GM18873 (cell line): ENCODE results near the gene GHRL.

Experiments used
- ATAC-seq: cut with Tn5 transposase; IDR thresholded peaks from one replicate; pipeline ENCODE4 v1.9.1; 2021; ENCODE audit warnings: mild to moderate bottlenecking, moderate library complexity, moderate number of reproducible peaks; ENCODE audit not compliant: unreplicated experiment, low FRiP score

GHRL gene, protein sequence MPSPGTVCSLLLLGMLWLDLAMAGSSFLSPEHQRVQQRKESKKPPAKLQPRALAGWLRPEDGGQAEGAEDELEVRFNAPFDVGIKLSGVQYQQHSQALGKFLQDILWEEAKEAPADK

DNA sequence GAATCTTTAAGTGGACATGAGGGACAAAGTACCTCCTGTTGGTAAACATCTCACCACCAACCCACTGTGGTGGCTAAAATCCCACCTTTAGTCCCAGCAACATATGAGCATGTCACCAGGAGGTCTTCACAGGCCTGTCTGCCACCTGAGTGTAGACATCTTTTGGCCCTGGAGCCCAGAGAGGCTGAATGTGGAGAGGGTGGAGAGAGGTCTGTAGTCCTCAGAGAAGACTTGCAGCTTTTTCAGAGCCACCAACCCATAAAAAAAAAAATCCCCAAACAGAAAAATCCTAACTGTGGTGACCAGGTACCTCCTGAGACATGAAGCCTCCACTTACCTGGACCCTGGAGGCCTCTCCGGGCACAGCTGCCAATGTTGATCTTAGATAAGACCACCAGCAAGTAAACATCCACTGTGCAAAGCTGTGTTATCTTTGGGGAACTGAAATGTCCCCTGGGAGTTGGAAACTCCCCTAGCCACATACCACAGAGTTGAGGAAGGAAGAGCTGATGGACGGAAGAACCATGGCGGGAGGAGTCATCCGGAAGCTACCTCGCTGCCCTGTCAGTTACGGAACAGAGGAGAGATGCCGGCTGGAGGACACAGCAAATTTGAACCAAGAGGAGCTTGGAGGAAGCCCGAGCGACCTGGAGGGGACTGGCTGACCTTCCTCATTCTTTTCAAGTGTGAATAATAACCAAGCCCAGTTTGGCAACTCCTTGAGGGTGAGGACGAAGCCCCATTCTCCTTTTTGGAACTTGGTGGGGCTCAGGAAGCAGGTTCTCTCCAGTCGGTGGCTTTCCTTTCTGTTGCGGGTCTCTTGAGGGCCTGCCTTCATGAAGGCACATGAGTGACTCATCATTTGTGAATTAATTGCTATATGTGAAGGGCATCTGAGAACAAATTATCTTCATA lies at the start of gene GHRL:
GHRL (minus strand) TSS at position 443 of the 915 bp plus-strand sequence. CDS start 2,767 bp downstream, outside the sequence.
- peak; percentile 83 for ATAC-seq

DNA sequence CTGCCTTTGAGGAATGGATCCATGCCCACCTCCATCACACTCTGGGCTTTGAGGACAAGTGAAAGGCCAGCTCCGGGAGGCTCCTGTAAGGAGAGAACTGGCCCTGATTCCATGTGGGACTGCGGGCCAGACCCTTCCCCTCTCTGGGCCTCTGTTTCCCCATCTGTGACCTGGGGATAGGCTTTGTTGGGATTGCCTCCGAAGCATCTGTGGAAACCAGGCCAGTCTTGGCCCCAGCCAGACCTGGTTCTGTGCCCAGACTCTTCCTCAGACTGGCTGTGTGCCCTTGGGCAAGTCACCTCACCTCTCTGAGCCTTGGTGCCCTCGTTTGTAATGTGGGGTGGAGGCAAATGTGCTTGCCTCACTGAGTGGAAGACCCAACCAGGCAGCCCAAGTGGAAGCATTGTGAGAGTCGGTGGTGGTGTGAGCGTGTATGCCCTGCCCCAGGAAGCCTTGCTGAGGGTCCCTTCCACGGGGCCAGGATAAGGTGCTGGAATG lies 49.2 kb upstream of the GHRL start:
- ATAC-seq: no peak

DNA sequence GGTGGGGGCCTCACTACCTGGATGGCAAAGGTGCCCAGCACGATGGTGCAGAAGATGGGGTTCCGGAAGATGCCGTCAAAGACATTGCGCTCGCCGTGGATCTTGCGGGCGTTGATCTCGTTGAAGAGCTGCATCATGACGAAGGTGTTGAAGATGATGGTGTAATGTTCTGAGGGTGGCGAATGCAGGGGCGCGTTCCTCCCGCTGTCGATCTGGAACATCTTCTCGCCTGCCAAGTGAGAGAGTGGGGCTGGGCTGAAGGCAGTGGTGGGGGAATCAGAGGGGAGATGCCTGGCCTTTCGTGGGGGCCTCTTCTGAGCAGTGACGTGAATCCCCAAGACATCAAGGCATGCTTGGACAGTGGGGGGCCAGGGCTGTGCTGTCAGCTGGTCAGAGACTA lies 47.7 kb upstream of the GHRL start:
- ATAC-seq: no peak

DNA sequence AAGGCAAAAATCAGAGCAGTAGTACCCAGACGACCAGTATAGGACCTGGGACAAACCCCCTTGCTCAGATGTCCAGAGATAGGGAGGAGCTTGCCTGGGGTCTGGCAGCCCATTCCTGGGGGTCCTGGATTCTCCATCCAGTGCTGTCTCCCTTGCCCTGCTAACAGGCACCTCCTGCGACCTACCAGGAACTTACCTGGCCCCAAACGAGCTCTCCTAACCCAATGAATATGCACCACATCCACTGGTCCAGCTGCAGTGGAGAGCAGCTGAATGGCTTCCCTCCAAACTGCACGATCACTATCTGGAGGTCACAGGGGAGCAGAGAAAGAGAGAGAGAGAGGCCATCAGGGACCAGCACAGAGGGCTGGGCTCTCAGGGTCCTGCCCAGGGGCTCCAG lies 47.3 kb upstream of the GHRL start:
- no peak for ATAC-seq

DNA sequence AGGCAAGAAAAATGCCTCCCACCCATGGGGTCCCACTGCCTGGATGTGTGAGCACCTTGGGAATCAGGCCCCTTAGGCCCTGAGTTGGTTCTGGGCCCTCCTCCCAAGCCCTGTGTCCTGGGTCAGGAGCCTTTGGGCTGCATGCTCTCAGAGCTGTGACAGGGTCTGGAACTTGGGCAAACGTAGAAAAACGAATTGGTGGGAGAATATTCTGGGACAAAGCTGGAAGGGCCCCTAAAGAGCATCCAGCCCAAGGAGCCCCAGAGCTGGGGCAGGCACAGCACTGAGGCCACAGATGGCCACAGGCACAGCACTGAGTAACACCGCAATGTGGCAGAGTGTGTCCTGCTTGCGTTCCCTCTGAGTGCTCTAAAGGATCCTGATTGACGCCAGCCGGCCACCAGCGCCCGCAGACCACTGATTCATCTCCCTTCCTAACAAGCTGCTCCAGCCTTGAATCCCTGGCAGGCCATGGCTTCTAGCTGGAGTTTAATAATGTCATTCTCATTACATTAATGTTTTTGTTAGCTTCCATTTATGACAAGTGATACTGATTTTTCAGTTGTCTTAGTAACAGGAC lies 46.7 kb upstream of the GHRL start:
- no peak for ATAC-seq

DNA sequence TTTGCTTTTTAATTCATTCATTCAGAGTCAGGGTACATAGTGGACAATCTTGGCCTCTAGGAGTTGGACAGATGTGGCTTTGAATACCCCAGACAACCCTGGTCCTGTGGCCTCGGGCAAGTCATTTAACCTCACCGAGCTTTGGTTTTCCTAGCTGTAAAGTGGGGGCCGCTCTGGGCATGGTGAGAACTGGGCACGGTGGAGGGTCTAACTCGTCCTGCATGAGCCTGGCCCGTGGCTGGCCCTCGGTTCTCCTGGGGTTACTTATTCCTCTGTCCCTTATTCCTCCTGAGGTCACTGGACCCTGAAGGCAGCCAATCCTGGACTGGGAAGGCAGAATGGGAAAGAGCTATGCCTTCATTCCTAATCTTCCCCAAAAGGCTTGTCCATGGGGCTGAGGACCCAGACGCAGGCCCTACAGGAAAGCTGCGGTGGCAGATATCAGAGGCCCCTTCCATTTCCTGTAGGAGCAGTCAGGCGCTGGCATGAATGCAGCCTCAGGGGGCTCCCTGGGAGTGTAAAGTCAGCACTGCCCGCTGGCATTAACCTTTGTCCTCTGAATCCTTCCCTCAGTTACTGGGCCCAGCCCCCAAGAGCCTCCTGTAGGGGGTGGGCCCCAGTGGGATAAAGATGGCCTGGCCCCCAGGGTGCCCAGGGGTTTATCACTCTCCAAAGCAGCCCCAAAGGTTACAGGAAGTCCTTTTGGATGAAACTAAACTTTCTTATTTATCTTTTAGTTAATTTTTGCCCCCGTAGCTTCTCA lies 46.0 kb upstream of the GHRL start:
- ATAC-seq: no peak

DNA sequence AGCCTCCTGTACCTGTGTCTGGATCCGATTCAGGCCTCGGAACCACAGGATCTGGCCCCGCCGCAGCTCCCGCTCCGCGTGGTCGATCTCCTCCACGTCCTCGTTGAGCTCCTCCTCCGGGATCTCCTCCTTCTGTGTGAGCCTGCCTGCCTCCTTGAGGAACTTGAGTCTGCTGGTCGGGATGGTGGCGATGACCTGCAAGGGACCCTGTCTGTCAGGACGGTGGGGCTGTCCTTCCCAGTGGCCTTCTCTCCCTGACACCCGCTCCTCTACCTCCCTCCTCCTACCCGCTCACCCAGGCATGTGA lies 45.4 kb upstream of the GHRL start:
- ATAC-seq: no peak

DNA sequence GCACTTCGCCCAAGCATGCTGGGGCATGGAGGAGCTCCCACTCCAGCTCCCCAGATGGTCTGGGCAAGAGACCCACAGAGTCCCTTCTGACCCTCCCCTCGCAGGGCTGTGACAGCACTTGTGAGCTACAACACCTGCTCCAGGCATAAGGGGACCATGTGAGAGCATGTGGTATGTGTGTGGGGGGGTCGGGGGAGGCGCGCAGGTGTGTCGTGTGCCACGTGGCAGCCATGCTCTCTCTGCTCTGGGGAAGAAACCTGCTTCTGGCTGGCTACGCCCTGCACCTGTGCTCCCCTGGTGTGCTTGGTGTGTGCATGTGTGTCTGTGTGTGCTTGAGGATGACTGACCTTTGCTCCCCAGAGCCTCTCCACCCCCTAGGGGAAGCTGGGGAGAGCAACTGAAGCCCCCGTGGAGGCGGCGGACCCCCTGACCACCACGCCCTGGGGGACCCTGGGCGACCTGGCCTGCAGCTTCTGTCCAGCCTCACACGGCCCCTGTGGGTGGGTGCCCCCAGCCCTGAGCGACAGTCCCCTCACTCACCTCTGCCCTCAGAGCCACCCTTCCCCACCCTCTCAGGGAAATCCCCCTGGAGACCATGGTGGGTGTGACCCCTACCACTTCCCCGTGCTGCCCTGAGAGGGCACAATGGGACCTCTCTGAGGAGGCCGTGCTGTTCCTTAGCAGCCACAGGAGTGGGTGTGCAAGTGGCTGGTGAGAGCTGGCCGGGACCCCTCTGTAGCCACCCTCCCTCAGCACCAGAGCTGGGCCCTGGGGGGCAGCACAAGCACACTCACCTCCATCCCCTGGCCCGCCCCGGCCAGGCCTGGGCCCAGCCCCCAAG lies 44.8 kb upstream of the GHRL start:
- no peak for ATAC-seq

DNA sequence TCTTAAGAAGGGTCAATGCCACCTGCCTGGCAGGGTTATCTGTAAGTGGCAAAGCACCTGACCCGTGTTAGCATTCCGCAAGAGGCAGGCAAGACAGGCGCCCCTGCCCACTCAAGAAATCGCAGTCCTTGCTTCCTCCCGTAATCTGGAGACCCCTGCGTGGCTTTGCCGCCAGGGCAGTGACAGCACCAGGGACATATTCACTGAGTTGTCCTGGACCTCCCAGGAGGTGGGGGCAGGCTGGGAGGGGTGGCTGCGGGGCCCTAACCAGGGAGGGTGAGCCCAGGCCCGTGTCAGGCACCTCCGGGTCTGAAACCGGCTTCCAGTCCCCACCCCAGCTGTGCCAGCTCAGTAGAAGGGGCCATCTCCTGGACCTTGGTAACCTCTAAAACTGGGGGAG lies 44.0 kb upstream of the GHRL start:
- ATAC-seq: no peak

DNA sequence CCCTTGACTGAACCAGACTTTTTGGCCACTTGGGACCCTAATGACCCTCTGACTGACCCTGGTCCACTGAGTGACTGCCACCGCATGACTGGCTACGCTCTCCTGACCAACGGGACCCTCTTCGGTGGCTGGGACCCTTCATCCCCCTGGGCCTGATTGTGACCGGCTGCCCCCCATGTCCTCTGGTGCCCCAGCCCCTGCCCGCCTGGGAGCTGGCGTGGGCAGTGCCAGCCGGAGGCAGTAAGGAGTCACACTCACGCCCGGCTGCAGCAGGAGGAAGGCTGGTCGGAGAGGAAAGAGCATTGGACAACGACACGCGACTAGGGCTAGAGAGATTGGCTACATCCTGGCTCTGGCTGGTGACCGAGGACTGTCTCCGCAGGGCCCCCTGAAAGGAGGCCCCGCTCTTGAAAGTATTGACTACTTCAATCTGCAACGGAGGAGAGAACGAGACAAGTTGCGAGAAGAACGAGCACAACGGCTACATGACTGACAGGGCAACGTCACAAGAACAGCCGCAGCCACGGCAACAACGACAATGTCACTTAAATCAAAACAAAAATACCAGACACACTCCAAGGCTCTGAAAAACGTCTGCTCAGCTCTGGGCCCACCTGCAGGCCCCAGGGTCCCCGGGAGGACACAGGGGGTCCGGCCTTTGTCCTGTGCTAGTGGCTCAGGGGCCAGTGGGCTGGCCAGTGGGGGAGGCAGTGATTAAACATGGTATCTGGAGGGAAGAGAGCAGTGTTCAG lies 43.3 kb upstream of the GHRL start:
- ATAC-seq: no peak

DNA sequence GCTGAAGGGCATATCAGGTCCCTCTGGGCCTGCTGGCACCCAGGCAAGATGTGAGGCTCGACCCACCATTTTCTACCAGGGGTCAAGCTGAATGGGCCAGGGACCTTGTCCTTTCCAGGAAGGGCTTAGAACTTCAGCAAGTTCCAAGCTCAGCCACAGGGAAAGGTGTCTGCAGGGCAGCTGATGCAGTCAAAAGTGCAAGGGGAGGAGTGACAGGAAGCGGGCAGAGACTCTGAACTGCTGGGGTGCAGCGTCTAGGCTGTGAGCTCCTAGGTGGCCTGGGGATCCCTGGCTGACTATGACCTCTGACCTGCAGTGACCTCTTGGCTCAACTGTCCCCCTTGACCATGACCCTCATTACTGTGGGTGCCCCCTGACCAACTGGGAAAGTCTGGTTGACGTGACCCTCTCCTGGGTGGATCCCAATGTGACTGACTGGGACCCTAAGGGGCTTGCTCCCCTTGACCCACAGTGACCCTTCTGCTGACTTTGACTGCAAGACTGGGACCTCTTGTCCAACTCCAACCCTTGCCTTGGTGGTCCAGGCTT lies 42.5 kb upstream of the GHRL start:
- no peak for ATAC-seq

DNA sequence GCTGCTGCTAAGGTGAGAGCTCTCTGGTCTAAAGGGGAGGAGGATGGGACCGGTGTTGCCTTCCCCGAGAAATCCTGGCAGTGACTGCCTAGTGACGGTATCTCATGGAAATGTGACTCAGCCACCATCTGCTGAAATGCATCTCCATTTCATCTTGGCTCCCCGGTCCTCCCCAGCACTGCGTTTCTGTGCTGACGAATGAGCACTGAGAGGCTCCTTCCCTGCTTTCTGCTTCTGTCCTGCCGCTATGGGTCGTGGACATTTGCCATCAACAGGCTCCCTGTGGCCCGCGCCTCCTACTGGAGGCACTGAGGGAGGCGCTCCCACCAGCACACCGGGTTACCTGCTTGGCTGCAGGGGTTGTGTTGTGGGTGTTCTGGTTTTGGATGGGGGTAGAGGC lies 41.7 kb upstream of the GHRL start:
- no peak for ATAC-seq

DNA sequence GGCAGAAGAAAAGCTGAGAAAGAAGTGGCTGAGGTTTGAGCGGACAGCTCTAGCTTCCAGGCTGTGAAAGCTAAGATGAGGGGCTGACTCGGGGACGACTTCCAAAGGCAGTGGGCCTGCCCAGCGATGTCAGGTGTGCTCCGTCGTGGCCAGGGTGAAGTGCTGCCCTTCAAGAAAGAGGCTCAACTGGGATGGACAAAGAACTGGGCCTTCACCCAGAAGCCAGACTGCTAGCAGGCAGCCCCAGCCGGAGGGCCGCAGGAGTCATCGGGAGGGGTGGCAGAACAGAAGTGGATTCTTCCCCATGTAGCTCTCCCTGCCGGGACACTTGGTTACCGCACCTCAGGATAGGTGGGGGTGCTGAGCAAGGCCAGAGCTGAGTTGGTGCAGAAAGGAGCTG lies 41.3 kb upstream of the GHRL start:
- ATAC-seq: no peak

DNA sequence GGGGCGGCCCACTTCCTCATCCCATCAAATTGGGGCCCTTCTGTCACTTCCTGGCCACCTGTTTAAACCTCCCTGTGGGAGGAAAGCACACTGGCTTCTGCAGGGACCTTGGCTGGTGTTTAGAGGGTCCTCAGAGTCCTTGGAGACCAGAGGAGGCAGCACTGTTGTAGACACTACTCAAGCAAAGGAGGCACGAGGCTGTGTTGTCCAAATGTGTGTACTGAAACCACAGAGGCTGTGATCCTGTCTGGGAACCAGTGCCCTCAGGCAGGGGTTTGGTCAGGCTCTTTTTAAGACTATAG lies 40.6 kb upstream of the GHRL start:
- no peak for ATAC-seq

DNA sequence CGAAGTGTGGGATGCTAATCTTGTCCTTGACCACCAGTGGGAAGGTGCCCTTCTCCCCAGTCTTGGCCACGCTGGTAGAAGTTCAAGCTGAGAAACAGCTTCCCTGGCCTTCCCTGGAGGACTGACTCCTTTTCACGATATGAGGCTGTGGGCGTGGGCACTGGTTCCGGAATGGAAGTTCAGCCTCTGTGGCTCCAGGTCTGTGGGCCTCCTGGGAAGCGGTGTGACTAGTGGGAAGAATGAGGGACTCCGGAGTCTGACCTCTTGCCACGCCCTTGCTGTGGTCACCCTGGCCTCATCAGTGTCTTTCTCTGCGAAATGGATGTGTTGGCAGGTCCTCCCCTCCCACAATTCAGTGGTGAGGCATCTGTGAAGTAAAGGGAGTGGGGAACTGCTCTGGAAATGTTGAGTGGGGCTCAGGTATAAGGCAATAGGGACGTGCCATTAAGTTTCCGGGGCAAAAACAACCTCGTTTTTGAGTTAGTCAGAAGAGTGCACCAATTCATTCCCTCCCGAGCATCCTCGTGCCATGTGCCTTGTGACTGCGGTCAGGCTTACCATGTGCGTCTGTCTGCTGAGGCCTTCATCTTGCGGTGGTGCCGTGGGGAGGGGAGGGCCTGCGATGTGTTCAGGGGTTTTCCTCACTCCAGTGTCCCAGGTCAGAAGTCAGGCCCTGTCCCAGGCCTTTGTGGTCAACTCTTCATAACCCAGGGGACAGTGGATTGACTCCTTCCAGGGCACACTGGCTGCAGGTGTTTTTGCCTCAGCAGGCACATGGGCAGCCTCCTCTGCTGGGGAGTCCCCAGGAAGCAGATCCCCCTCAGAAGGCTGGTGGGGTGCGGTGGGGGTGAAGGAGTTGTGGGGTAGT lies 40.0 kb upstream of the GHRL start:
- ATAC-seq: no peak

DNA sequence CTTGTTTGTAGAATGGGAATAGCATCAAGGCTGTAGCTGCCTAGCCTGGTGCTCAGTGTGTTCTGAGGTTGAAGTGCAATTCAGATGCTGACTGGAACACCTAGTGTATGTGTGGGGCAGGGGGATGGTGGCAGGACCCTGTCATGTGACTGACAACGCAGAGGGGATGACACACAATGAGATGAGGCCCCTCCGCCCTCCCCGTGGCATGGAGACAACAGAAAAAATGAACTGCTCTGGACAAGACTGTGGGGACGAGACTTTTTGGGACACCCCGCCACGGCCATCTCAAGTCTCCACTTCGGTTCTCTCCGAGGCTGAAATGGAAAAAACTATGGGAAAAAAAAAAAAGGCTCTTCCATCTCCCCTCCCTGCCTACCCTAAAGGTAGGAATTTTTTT lies 38.6 kb upstream of the GHRL start:
- no peak for ATAC-seq

DNA sequence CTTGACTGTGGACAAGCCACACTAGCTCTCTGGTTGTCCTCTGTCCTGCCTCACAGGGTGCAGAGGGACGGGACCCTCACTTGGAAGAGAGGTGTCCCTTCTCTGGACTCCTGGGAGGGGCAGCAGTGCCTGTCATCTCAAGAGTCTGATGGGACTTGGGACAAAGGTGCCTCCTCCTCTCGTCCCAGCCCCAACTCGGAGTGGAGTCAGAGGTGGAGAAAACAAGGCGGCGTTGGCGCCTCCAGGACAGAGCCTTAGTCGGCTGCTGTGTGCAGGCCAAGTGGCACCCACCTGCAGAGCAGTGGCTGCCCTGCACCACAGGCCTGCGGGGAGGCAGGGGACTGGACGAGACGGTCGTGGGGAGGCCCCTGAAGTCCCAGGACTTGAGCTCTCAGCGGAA lies 37.6 kb upstream of the GHRL start:
- ATAC-seq: no peak

DNA sequence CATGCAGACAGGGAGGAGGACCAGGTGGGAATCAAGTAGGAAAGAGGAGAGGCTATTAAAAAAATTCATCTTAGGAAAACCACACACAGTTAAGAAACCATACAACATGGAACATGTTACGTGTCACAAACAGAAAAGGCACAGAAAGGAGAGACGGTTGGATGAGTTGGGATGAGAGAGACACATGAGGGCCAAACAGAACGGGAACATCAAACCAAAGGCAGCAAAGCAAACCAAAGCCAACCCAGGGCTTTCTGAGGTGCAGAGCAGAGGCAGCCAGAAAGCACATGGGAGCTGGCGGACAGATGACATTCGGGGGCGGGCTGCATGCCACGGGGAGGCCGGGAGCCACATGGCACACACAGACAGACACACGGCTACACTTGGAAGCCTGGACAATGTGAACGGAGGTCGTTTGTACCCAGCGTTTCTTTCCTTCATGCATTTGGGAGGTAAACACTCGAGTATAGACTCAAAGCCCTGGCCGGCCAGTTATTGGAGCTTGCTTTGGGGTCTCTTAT lies 36.8 kb upstream of the GHRL start:
- no peak for ATAC-seq
